ENCODE measurements around the gene CDC14B.
"Not testable (repeated sequence)": the region's sequence is repeated elsewhere in the genome, so short reads cannot be mapped to it uniquely, and the experiment has no call there.

CDC14B gene

GRCh38 chr9:96646081-96646991 is 26.7 kb upstream of the CDC14B start:
- no peak for TF ChIP-seq ZNF274 (IDR thresholded peaks at IDR 0.05; ENCODE audit: low read depth, low read length)
- no peak overlapping the region for H3K4me3 ChIP-seq (ENCODE audit: low read length)

GRCh38 chr9:96644137-96644536 is 24.5 kb upstream of the CDC14B start:
- H3K4me3 ChIP-seq (ENCODE audit: low read length): no peak overlapping the region
- TF ChIP-seq ZNF274 (IDR thresholded peaks at IDR 0.05; ENCODE audit: low read depth, low read length): no peak

- no peak for TF ChIP-seq ZNF274 (IDR thresholded peaks at IDR 0.05; ENCODE audit: low read depth, low read length)
- H3K4me3 ChIP-seq (ENCODE audit: low read length): no peak overlapping the region
These were observed 21.9 kb upstream of the CDC14B start for GRCh38 chr9:96641514-96641913.

DNA sequence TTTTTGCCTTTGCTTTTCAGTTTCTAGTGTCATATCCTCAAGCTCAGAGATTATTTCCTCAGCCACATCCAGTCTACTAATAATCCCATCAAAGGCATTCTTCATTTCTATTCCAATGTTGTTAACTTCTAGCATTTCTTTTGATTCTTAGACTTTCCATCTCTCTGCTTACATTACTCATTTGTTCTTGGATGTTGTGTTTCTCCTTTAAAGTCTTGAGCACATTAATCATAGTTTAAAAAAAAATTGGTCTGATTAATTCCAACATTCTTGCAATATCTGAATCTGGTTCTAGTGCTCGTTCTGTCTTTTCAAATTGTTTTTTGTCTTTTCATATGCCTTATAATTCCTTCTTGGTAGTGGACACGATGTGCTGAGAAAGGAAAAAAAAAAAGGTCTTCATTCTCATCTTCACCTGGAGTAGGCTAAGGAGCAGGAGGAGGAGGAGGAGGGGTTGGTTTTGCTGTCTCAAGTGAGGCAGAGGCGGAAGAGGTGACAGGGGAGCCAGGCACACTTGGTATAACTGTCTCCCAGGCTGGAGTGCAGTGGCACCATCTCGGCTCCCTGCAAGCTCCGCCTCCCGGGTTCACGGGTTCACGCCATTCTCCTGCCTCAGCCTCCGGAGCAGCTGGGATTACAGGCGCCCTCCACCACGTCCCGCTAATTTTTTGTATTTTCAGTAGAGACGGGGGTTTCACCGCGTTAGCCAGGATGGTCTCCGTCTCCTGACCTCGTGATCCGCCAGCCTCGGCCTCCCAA is 19.1 kb upstream of the CDC14B start:
- TF ChIP-seq ZNF274 (IDR thresholded peaks at IDR 0.05; ENCODE audit: low read depth, low read length): no peak
- H3K4me3 ChIP-seq (ENCODE audit: low read length): no peak overlapping the region

DNA sequence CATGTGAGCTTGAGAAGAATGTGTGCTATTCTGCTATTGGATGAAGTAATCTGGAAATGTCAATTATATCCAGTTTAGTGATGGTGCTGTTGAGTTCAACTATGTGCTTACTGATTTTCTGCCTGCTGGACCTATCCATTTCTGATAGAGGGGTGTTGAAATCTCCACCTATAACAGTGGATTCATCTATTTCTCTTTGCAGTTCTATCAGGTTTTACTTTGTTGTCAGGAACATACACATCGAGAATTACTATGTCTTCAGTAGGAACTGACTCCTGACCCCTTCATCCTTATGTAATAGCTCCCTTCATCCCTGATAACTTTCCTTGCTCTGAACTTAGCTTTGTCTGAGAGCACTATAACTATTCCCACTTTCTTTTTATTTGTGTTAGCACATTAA is 16.7 kb upstream of the CDC14B start:
- no peak for TF ChIP-seq ZNF274 (IDR thresholded peaks at IDR 0.05; ENCODE audit: low read depth, low read length)
- H3K4me3 ChIP-seq (ENCODE audit: low read length): no peak overlapping the region

DNA sequence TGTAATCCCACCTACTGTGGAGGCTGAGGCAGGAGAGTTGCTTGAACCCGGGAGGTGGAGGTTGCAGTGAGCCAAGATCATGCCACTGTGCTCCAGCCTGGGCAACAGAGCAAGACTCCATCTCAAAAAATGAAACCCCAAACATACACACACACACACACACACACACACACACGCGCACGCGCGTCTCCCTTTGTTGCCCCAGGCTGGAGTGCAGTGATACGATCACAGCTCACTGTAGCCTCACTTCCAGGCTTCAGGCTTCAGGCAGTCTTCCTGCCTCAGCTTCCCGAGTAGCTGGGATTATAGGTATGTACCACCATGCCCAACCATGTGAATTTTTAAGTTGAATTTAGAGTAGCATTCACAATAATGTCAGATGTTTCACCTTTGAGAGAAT is 13.9 kb upstream of the CDC14B start:
- not testable (repeated sequence) for H3K4me3 ChIP-seq (ENCODE audit: low read length)

GRCh38 chr9:96626912-96627311 is 7.3 kb upstream of the CDC14B start:
- TF ChIP-seq ZNF274 (IDR thresholded peaks at IDR 0.05; ENCODE audit: low read depth, low read length): no peak
- H3K4me3 ChIP-seq (ENCODE audit: low read length): no peak overlapping the region

- TF ChIP-seq ZNF274 (IDR thresholded peaks at IDR 0.05; ENCODE audit: low read depth, low read length): no peak
- no peak overlapping the region for H3K4me3 ChIP-seq (ENCODE audit: low read length)
These were observed 2.0 kb upstream of the CDC14B start for GRCh38 chr9:96621618-96622017.

DNA sequence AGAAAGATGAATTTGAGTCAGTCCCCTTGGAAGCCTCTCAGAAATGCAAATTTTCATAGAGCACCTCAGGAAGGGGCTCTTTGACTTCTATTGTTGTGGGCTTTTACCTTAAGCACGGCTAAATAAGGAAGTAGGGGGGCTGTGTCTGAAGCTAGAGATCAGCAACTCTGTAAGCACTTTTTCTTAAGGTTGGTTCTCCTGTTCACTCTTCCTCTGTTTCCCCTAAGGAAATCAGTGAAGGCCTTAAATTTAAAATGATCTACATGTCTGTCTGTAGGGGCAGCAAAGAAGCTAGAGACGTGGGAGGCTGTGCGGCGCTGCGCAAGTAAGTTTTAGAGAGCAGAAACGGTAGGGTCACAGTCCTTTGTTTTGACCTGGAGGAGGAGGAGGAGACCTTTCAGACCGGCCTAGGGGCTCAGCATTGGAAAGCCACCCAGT is 1.2 kb upstream of the CDC14B start:
- H3K4me3 ChIP-seq (ENCODE audit: low read length): no peak overlapping the region

DNA sequence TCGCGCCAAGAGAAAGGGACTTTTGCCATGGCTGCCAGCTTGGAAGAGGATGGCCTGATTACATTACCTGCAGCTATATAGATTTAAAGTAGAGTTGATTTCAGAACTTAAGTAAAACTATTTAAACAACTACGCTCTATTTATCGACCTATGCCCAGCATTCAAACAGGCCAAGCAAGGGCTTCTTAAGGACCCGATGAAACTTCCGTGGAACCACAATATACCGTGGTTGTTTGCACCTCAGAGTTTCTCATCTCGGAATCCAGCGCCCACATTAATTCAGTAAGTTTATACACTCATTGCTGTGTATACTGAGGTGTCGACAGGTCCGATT is 505 bp upstream of the CDC14B start:
- no peak overlapping the region for H3K4me3 ChIP-seq (ENCODE audit: low read length)
- TF ChIP-seq ZNF274 (IDR thresholded peaks at IDR 0.05; ENCODE audit: low read depth, low read length): no peak

More for the DNA sequence above, 1.2 kb upstream of the CDC14B start:
- no peak for TF ChIP-seq ZNF274 (IDR thresholded peaks at IDR 0.05; ENCODE audit: low read depth, low read length)

DNA sequence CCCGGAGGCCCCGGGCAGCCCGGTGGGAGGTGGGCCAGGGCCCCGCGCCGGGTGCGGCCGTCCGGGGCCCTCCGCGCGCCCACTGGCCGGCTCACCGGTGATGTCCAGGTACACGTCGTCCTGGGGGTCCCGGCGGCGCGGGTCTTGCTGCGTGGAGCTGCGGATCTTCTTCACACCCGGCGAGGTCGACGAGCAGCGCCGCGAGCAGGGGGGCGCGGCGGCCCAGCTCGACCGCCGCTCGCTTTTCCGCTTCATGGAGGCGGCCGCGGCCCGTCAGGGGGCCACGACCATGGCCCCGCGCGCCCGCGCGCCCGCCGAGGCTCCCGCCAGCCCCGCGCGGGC is 548 bp downstream of the CDC14B start:
- TF ChIP-seq ZNF274 (IDR thresholded peaks at IDR 0.05; ENCODE audit: low read depth, low read length): no peak
- H3K4me3 ChIP-seq (ENCODE audit: low read length): peak overlapping the region; percentile 16; the same call in 1 of the 2 replicates

GRCh38 chr9:96618209-96619123 is 1.2 kb downstream of the CDC14B start:
- H3K4me3 ChIP-seq (ENCODE audit: low read length): peak overlapping the region; percentile 16; the same call in 1 of the 2 replicates
- no peak for TF ChIP-seq ZNF274 (IDR thresholded peaks at IDR 0.05; ENCODE audit: low read depth, low read length)

- no peak for TF ChIP-seq ZNF274 (IDR thresholded peaks at IDR 0.05; ENCODE audit: low read depth, low read length)
- no peak overlapping the region for H3K4me3 ChIP-seq (ENCODE audit: low read length)
These were observed 2.0 kb downstream of the CDC14B start for GRCh38 chr9:96617439-96618185.

Measured in GM08714 (cell line).